HEK293 (cell line): ENCODE data around the gene C5orf34.
A peak's percentile ranks its signal among the peaks of the same experiment; 100 is the strongest.

ENCODE experiments used
- BCL11B ChIP-seq: fragments of 450-650 bp; formaldehyde crosslinking; IDR thresholded peaks from 2 replicates; pipeline ENCODE4 v1.5.1; 2016; ENCODE audit warnings: low read depth, missing biosample characterization, missing genetic modification characterization
- GFI1B ChIP-seq: fragments of 450-650 bp; formaldehyde crosslinking; IDR thresholded peaks from 2 replicates; pipeline ENCODE4 v1.5.1; 2016; ENCODE audit warnings: missing biosample characterization, missing genetic modification characterization
- GLIS2 ChIP-seq: fragments of 450-650 bp; formaldehyde crosslinking; IDR thresholded peaks from 2 replicates; pipeline ENCODE4 v1.5.1; 2016; ENCODE audit warnings: missing biosample characterization, missing genetic modification characterization
- HOXD13 ChIP-seq: sonication (generic); formaldehyde crosslinking; IDR thresholded peaks from 2 replicates; pipeline ENCODE4 v1.8.0; 2022; ENCODE audit warnings: missing genetic modification reagents, borderline replicate concordance
- KLF16 ChIP-seq: fragments of 450-650 bp; formaldehyde crosslinking; IDR thresholded peaks from 2 replicates; pipeline ENCODE4 v1.5.1; 2017; ENCODE audit warnings: missing biosample characterization, missing genetic modification characterization
- REPIN1 ChIP-seq: fragments of 450-650 bp; formaldehyde crosslinking; IDR thresholded peaks from 2 replicates; pipeline ENCODE4 v1.5.1; 2017; ENCODE audit warnings: missing biosample characterization, missing genetic modification characterization, low read depth
- TRIM28 ChIP-seq: IDR thresholded peaks from 2 replicates; pipeline ENCODE4 v1.6.1; 2011; ENCODE audit warnings: low read length, control low read depth, borderline replicate concordance
- ZBTB20 ChIP-seq: fragments of 450-650 bp; formaldehyde crosslinking; IDR thresholded peaks from 2 replicates; pipeline ENCODE4 v1.5.1; 2016; ENCODE audit warnings: missing biosample characterization, missing genetic modification characterization
- ZBTB21 ChIP-seq: fragments of 450-650 bp; formaldehyde crosslinking; IDR thresholded peaks from 2 replicates; pipeline ENCODE4 v1.5.1; 2017; ENCODE audit warnings: missing biosample characterization, missing genetic modification characterization
- ZBTB7A ChIP-seq: fragments of 450-650 bp; formaldehyde crosslinking; IDR thresholded peaks from 2 replicates; pipeline ENCODE4 v1.5.1; 2016; ENCODE audit warnings: low read depth, missing biosample characterization, missing genetic modification characterization
- ZFHX2 ChIP-seq: fragments of 450-650 bp; formaldehyde crosslinking; conservative IDR thresholded peaks from 2 replicates; pipeline ENCODE4 v1.5.1; 2016; ENCODE audit warnings: missing biosample characterization, missing genetic modification characterization
- ZFP41 ChIP-seq: fragments of 450-650 bp; formaldehyde crosslinking; IDR thresholded peaks from 2 replicates; pipeline ENCODE4 v1.5.1; 2016; ENCODE audit warnings: missing biosample characterization, missing genetic modification characterization, borderline replicate concordance
- ZNF10 ChIP-seq: fragments of 450-650 bp; formaldehyde crosslinking; IDR thresholded peaks from 2 replicates; pipeline ENCODE4 v1.5.1; 2017; ENCODE audit warnings: missing biosample characterization, missing genetic modification characterization
- ZNF121 ChIP-seq: fragments of 450-650 bp; formaldehyde crosslinking; IDR thresholded peaks from 2 replicates; pipeline ENCODE4 v1.5.1; 2016; ENCODE audit warnings: missing biosample characterization, missing genetic modification characterization
- ZNF133 ChIP-seq: fragments of 450-650 bp; formaldehyde crosslinking; IDR thresholded peaks from 2 replicates; pipeline ENCODE4 v1.5.1; 2016; ENCODE audit warnings: missing biosample characterization, missing genetic modification characterization
- ZNF155 ChIP-seq: fragments of 450-650 bp; formaldehyde crosslinking; IDR thresholded peaks from 2 replicates; pipeline ENCODE4 v1.5.1; 2016; ENCODE audit warnings: missing biosample characterization, missing genetic modification characterization
- ZNF202 ChIP-seq: fragments of 450-650 bp; formaldehyde crosslinking; IDR thresholded peaks from 2 replicates; pipeline ENCODE4 v1.5.1; 2016; ENCODE audit warnings: missing biosample characterization, missing genetic modification characterization, borderline replicate concordance
- ZNF214 ChIP-seq: fragments of 450-650 bp; formaldehyde crosslinking; IDR thresholded peaks from 2 replicates; pipeline ENCODE4 v1.5.1; 2017; ENCODE audit warnings: missing biosample characterization, mild to moderate bottlenecking, missing genetic modification characterization, borderline replicate concordance
- ZNF223 ChIP-seq: fragments of 450-650 bp; formaldehyde crosslinking; IDR thresholded peaks from 2 replicates; pipeline ENCODE4 v1.5.1; 2016; ENCODE audit warnings: missing biosample characterization, missing genetic modification characterization
- ZNF311 ChIP-seq: fragments of 450-650 bp; formaldehyde crosslinking; IDR thresholded peaks from 2 replicates; pipeline ENCODE4 v1.5.1; 2017; ENCODE audit warnings: missing biosample characterization, missing genetic modification characterization, borderline replicate concordance
- ZNF37A ChIP-seq: fragments of 450-650 bp; IDR thresholded peaks from 2 replicates; pipeline ENCODE4 v1.5.1; 2018; ENCODE audit warnings: missing biosample characterization, missing genetic modification characterization
- ZNF423 ChIP-seq: fragments of 450-650 bp; formaldehyde crosslinking; IDR thresholded peaks from 2 replicates; pipeline ENCODE4 v1.5.1; 2016; ENCODE audit warnings: missing biosample characterization, missing genetic modification characterization
- ZNF514 ChIP-seq: fragments of 450-650 bp; formaldehyde crosslinking; IDR thresholded peaks from 2 replicates; pipeline ENCODE4 v1.5.1; 2016; ENCODE audit warnings: missing biosample characterization, missing genetic modification characterization
- ZNF558 ChIP-seq: fragments of 450-650 bp; formaldehyde crosslinking; IDR thresholded peaks from 2 replicates; pipeline ENCODE4 v1.5.1; 2016; ENCODE audit warnings: missing biosample characterization, missing genetic modification characterization
- ZNF701 ChIP-seq: fragments of 450-650 bp; formaldehyde crosslinking; IDR thresholded peaks from 2 replicates; pipeline ENCODE4 v1.5.1; 2016; ENCODE audit warnings: missing biosample characterization, missing genetic modification characterization
- ZNF791 ChIP-seq: fragments of 450-650 bp; formaldehyde crosslinking; IDR thresholded peaks from 2 replicates; pipeline ENCODE4 v1.5.1; 2016; ENCODE audit warnings: missing biosample characterization, missing genetic modification characterization
- ZNF792 ChIP-seq: fragments of 450-650 bp; formaldehyde crosslinking; IDR thresholded peaks from 2 replicates; pipeline ENCODE4 v1.5.1; 2016; ENCODE audit warnings: missing biosample characterization, missing genetic modification characterization
- TF ChIP-seq, protein P1 (sequence below): fragments of 450-650 bp; IDR thresholded peaks from 2 replicates; pipeline ENCODE4 v1.5.1; 2018; ENCODE audit warnings: missing biosample characterization, missing genetic modification characterization
- TF ChIP-seq, protein P2 (sequence below): fragments of 450-650 bp; formaldehyde crosslinking; IDR thresholded peaks from 2 replicates; pipeline ENCODE4 v1.5.1; 2016; ENCODE audit warnings: missing biosample characterization, missing genetic modification characterization, borderline replicate concordance
- TF ChIP-seq, protein P3 (sequence below): fragments of 450-650 bp; formaldehyde crosslinking; IDR thresholded peaks from 2 replicates; pipeline ENCODE4 v1.5.1; 2016; ENCODE audit warnings: missing biosample characterization, missing genetic modification characterization
- TF ChIP-seq, protein P4 (sequence below): fragments of 450-650 bp; formaldehyde crosslinking; IDR thresholded peaks from 2 replicates; pipeline ENCODE4 v1.5.1; 2016; ENCODE audit warnings: missing biosample characterization, missing genetic modification characterization

Gene C5orf34

DNA sequence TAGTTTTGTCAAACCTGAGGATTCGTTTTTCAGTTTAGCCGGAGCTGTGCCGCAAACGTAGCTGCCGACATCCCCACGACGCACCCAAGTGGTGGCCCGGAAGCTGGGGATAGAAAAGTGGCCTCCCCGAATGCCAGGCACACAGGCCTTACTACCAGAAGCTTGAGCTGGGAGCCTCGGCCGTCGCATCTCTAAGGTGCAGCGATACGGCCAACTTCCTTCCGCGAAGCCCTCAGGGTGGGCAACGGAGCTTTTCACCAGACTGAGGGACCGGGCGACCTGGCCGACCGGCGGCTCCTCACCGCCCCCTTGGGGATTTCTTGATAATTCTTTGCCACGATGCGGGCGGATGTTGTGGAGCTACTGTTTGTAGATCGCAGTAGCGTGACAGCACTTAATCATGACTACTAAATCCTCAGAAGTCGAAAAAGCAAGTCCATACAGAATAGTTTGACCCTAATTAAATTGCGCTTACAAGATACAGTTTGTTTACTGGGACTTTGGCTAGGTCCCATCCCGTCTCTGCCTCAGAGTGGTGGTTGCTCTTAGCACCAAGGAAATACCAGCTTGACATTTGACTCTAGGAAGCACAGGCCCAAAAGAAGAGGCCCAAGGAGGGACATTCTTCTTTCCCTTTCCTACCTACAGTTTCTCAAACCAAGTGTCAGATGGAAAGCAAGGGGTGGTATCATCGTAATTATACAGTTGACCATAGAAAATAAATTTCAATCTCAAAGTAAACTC lies 30.7 kb downstream of the C5orf34 start (continued):
- no peak for TF ChIP-seq ZNF202 (tag by site-specific recombination)
- TF ChIP-seq ZBTB20: no peak; the same call in 1 of the 2 replicates
- no peak for TF ChIP-seq ZNF423 (tag by site-specific recombination)
- no peak for TF ChIP-seq ZNF791 (tag by site-specific recombination)
- TF ChIP-seq ZNF37A (tag by site-specific recombination): no peak
- TF ChIP-seq HOXD13 (CRISPR knock-in tag): 0 out of 2 replicates have a peak, but pooled peaks have one; percentile 33
- no peak for TF ChIP-seq ZNF214 (tag by site-specific recombination)
- 0 out of 2 replicates have a peak, but pooled peaks have one; percentile 27 for TF ChIP-seq ZNF701 (tag by site-specific recombination)
- TF ChIP-seq ZNF311 (tag by site-specific recombination): no peak
- TF ChIP-seq KLF16 (tag by site-specific recombination): no peak; the same call in 1 of the 2 replicates
- peak; percentile 9; the same call in 1 of the 2 replicates for TF ChIP-seq ZBTB7A (tag by site-specific recombination)
- TF ChIP-seq, protein P1, sequence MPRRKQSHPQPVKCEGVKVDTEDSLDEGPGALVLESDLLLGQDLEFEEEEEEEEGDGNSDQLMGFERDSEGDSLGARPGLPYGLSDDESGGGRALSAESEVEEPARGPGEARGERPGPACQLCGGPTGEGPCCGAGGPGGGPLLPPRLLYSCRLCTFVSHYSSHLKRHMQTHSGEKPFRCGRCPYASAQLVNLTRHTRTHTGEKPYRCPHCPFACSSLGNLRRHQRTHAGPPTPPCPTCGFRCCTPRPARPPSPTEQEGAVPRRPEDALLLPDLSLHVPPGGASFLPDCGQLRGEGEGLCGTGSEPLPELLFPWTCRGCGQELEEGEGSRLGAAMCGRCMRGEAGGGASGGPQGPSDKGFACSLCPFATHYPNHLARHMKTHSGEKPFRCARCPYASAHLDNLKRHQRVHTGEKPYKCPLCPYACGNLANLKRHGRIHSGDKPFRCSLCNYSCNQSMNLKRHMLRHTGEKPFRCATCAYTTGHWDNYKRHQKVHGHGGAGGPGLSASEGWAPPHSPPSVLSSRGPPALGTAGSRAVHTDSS (tag by site-specific recombination): 0 out of 2 replicates have a peak, but pooled peaks have one; percentile 14
- 0 out of 2 replicates have a peak, but pooled peaks have one; percentile 34 for TF ChIP-seq ZNF558 (tag by site-specific recombination)
- TF ChIP-seq, protein P2, sequence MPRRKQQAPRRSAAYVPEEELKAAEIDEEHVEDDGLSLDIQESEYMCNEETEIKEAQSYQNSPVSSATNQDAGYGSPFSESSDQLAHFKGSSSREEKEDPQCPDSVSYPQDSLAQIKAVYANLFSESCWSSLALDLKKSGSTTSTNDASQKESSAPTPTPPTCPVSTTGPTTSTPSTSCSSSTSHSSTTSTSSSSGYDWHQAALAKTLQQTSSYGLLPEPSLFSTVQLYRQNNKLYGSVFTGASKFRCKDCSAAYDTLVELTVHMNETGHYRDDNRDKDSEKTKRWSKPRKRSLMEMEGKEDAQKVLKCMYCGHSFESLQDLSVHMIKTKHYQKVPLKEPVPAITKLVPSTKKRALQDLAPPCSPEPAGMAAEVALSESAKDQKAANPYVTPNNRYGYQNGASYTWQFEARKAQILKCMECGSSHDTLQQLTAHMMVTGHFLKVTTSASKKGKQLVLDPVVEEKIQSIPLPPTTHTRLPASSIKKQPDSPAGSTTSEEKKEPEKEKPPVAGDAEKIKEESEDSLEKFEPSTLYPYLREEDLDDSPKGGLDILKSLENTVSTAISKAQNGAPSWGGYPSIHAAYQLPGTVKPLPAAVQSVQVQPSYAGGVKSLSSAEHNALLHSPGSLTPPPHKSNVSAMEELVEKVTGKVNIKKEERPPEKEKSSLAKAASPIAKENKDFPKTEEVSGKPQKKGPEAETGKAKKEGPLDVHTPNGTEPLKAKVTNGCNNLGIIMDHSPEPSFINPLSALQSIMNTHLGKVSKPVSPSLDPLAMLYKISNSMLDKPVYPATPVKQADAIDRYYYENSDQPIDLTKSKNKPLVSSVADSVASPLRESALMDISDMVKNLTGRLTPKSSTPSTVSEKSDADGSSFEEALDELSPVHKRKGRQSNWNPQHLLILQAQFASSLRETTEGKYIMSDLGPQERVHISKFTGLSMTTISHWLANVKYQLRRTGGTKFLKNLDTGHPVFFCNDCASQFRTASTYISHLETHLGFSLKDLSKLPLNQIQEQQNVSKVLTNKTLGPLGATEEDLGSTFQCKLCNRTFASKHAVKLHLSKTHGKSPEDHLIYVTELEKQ (tag by site-specific recombination): no peak
- no peak for TF ChIP-seq ZNF121 (tag by site-specific recombination)
- no peak for TF ChIP-seq ZNF155
- no peak for TF ChIP-seq ZNF10
- TF ChIP-seq ZFHX2 (tag by site-specific recombination): no peak
- TF ChIP-seq BCL11B (tag by site-specific recombination): 0 out of 2 replicates have a peak, but pooled peaks have one; percentile 37
- no peak for TF ChIP-seq ZBTB21 (tag by site-specific recombination)
- no peak for TF ChIP-seq ZNF223 (tag by site-specific recombination)
- TF ChIP-seq, protein P3, sequence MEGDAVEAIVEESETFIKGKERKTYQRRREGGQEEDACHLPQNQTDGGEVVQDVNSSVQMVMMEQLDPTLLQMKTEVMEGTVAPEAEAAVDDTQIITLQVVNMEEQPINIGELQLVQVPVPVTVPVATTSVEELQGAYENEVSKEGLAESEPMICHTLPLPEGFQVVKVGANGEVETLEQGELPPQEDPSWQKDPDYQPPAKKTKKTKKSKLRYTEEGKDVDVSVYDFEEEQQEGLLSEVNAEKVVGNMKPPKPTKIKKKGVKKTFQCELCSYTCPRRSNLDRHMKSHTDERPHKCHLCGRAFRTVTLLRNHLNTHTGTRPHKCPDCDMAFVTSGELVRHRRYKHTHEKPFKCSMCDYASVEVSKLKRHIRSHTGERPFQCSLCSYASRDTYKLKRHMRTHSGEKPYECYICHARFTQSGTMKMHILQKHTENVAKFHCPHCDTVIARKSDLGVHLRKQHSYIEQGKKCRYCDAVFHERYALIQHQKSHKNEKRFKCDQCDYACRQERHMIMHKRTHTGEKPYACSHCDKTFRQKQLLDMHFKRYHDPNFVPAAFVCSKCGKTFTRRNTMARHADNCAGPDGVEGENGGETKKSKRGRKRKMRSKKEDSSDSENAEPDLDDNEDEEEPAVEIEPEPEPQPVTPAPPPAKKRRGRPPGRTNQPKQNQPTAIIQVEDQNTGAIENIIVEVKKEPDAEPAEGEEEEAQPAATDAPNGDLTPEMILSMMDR (tag by site-specific recombination): peak; percentile 91
- no peak for TF ChIP-seq ZNF792
- no peak for TF ChIP-seq ZNF514
- no peak for TF ChIP-seq ZNF133 (tag by site-specific recombination)
- TF ChIP-seq ZFP41 (tag by site-specific recombination): no peak
- TF ChIP-seq REPIN1 (tag by site-specific recombination): no peak
- no peak for TF ChIP-seq TRIM28
- TF ChIP-seq GFI1B: 0 out of 2 replicates have a peak, but pooled peaks have one; percentile 1
- TF ChIP-seq, protein P4, sequence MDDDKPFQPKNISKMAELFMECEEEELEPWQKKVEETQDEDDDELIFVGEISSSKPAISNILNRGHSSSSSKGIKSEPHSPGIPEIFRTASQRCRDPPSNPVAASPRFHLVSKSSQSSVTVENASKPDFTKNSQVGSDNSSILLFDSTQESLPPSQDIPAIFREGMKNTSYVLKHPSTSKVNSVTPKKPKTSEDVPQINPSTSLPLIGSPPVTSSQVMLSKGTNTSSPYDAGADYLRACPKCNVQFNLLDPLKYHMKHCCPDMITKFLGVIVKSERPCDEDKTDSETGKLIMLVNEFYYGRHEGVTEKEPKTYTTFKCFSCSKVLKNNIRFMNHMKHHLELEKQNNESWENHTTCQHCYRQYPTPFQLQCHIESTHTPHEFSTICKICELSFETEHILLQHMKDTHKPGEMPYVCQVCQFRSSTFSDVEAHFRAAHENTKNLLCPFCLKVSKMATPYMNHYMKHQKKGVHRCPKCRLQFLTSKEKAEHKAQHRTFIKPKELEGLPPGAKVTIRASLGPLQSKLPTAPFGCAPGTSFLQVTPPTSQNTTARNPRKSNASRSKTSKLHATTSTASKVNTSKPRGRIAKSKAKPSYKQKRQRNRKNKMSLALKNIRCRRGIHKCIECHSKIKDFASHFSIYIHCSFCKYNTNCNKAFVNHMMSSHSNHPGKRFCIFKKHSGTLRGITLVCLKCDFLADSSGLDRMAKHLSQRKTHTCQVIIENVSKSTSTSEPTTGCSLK (tag by site-specific recombination): no peak
- peak; percentile 87 for TF ChIP-seq GLIS2
